Measurements from ENCODE around the gene FRAT1.

Gene FRAT1

DNA sequence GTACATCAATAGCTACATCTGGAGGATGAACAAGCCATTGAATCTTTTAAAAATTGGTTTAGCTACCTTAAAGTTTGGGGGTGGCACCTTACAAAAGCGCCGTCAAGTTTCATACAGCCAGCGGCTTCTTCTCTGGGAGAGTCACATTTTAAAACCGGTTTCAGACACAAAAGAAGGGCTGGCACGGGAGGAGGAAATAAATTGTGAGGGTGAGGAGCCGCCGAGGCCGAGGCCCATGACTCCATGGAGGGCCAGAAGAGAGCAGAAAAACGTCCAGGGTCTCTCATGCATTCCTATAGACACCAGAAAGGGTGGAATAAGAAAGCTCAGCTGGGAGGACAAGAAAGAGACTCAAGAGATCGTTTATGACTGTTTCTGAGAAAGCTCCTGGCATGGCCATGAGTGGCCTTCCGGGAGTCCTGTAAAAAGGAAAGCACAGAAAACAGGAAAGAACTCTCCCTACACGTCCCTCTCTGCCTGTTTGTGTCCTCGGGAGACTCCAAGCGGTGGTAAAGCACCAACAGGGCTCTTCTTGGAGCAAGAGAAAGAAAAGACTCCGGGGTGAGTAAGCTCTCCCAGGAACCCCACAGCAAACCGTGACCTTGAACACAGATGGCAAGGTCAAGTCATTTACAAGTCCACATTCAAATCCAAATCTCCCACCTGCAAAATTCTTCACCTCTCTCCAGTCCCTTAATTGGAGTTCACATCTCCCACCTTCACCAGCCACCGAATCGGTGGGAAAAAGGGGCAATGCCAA is 13.7 kb downstream of the FRAT1 start:
- ChIA-PET CTCF (interaction anchor here (0.7 to 4.0 kb wide), 11 partner anchors 10 to 369 kb away, joined by 3 to 40 read pairs (median 3); partner anchors contain the start of gene FRAT1), POLR2A (interaction anchor here (1.1 to 5.3 kb wide), 6 partner anchors 10 to 68 kb away, joined by 3 to 27 read pairs (median 14); partner anchors contain the start of genes ARHGAP19, FRAT1 and RRP12)
- Histone ChIP-seq H3K9me3 (ENCODE audit: control insufficient read depth, insufficient read depth, low read depth, low read length) (no peaks in the 10 kb centered on the region), H3K36me3 (ENCODE audit: control insufficient read depth in 2 of 2, insufficient read depth in 1 of 2, low read length in 2 of 2) (peaks cover 3 to 12% of the 10 kb centered on the region in 2 experiments; a peak in 2 of 3 replicates), H3K4me1 (ENCODE audit: control insufficient read depth, insufficient read depth, low read length) (peaks cover 25% of the 10 kb centered on the region), H3K27ac (ENCODE audit: extremely low read depth, low read depth, low read length) (peak overlapping the region; percentile 99; the same call in 1 of the 2 replicates), H3K4me3 (ENCODE audit: low read depth, low read length) (peak overlapping the region; percentile 66)
- TF ChIP-seq, protein P1, sequence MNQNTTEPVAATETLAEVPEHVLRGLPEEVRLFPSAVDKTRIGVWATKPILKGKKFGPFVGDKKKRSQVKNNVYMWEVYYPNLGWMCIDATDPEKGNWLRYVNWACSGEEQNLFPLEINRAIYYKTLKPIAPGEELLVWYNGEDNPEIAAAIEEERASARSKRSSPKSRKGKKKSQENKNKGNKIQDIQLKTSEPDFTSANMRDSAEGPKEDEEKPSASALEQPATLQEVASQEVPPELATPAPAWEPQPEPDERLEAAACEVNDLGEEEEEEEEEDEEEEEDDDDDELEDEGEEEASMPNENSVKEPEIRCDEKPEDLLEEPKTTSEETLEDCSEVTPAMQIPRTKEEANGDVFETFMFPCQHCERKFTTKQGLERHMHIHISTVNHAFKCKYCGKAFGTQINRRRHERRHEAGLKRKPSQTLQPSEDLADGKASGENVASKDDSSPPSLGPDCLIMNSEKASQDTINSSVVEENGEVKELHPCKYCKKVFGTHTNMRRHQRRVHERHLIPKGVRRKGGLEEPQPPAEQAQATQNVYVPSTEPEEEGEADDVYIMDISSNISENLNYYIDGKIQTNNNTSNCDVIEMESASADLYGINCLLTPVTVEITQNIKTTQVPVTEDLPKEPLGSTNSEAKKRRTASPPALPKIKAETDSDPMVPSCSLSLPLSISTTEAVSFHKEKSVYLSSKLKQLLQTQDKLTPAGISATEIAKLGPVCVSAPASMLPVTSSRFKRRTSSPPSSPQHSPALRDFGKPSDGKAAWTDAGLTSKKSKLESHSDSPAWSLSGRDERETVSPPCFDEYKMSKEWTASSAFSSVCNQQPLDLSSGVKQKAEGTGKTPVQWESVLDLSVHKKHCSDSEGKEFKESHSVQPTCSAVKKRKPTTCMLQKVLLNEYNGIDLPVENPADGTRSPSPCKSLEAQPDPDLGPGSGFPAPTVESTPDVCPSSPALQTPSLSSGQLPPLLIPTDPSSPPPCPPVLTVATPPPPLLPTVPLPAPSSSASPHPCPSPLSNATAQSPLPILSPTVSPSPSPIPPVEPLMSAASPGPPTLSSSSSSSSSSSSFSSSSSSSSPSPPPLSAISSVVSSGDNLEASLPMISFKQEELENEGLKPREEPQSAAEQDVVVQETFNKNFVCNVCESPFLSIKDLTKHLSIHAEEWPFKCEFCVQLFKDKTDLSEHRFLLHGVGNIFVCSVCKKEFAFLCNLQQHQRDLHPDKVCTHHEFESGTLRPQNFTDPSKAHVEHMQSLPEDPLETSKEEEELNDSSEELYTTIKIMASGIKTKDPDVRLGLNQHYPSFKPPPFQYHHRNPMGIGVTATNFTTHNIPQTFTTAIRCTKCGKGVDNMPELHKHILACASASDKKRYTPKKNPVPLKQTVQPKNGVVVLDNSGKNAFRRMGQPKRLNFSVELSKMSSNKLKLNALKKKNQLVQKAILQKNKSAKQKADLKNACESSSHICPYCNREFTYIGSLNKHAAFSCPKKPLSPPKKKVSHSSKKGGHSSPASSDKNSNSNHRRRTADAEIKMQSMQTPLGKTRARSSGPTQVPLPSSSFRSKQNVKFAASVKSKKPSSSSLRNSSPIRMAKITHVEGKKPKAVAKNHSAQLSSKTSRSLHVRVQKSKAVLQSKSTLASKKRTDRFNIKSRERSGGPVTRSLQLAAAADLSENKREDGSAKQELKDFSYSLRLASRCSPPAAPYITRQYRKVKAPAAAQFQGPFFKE (tag by site-specific recombination; IDR thresholded peaks at IDR 0.05; ENCODE audit: borderline replicate concordance): no peak
- TF ChIP-seq IKZF3 (tag by site-specific recombination; IDR thresholded peaks at IDR 0.05): peak; percentile 73
- no peak for TF ChIP-seq ZNF423 (tag by site-specific recombination; IDR thresholded peaks at IDR 0.05)
- TF ChIP-seq GLIS2 (tag by site-specific recombination; IDR thresholded peaks at IDR 0.05): peak; percentile 14; the same call in 1 of the 2 replicates
- no peak for TF ChIP-seq SALL2 (tag by site-specific recombination; IDR thresholded peaks at IDR 0.05; ENCODE audit: borderline replicate concordance)
- TF ChIP-seq, protein P2, sequence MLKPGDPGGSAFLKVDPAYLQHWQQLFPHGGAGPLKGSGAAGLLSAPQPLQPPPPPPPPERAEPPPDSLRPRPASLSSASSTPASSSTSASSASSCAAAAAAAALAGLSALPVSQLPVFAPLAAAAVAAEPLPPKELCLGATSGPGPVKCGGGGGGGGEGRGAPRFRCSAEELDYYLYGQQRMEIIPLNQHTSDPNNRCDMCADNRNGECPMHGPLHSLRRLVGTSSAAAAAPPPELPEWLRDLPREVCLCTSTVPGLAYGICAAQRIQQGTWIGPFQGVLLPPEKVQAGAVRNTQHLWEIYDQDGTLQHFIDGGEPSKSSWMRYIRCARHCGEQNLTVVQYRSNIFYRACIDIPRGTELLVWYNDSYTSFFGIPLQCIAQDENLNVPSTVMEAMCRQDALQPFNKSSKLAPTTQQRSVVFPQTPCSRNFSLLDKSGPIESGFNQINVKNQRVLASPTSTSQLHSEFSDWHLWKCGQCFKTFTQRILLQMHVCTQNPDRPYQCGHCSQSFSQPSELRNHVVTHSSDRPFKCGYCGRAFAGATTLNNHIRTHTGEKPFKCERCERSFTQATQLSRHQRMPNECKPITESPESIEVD (tag by site-specific recombination; IDR thresholded peaks at IDR 0.05): no peak
- no peak; the same call in 1 of the 2 replicates for TF ChIP-seq ZFP69B (tag by site-specific recombination; IDR thresholded peaks at IDR 0.05)
- TF ChIP-seq, protein P3, sequence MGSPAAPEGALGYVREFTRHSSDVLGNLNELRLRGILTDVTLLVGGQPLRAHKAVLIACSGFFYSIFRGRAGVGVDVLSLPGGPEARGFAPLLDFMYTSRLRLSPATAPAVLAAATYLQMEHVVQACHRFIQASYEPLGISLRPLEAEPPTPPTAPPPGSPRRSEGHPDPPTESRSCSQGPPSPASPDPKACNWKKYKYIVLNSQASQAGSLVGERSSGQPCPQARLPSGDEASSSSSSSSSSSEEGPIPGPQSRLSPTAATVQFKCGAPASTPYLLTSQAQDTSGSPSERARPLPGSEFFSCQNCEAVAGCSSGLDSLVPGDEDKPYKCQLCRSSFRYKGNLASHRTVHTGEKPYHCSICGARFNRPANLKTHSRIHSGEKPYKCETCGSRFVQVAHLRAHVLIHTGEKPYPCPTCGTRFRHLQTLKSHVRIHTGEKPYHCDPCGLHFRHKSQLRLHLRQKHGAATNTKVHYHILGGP (tag by site-specific recombination; IDR thresholded peaks at IDR 0.05): no peak
- TF ChIP-seq ZNF341 (tag by site-specific recombination; IDR thresholded peaks at IDR 0.05; ENCODE audit: low read depth): peak; percentile 35
- peak; percentile 92 for TF ChIP-seq PRDM1 (tag by site-specific recombination; IDR thresholded peaks at IDR 0.05)
- TF ChIP-seq, protein P4, sequence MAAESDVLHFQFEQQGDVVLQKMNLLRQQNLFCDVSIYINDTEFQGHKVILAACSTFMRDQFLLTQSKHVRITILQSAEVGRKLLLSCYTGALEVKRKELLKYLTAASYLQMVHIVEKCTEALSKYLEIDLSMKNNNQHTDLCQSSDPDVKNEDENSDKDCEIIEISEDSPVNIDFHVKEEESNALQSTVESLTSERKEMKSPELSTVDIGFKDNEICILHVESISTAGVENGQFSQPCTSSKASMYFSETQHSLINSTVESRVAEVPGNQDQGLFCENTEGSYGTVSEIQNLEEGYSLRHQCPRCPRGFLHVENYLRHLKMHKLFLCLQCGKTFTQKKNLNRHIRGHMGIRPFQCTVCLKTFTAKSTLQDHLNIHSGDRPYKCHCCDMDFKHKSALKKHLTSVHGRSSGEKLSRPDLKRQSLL (tag by site-specific recombination; IDR thresholded peaks at IDR 0.05): no peak
- peak; percentile 37; the same call in 1 of the 2 replicates for TF ChIP-seq ZNF366 (tag by site-specific recombination; conservative IDR thresholded peaks at IDR 0.05)
- 0 out of 2 replicates have a peak, but pooled peaks have one; percentile 19 for TF ChIP-seq ZNF660 (tag by site-specific recombination; IDR thresholded peaks at IDR 0.05)
- TF ChIP-seq, protein P5, sequence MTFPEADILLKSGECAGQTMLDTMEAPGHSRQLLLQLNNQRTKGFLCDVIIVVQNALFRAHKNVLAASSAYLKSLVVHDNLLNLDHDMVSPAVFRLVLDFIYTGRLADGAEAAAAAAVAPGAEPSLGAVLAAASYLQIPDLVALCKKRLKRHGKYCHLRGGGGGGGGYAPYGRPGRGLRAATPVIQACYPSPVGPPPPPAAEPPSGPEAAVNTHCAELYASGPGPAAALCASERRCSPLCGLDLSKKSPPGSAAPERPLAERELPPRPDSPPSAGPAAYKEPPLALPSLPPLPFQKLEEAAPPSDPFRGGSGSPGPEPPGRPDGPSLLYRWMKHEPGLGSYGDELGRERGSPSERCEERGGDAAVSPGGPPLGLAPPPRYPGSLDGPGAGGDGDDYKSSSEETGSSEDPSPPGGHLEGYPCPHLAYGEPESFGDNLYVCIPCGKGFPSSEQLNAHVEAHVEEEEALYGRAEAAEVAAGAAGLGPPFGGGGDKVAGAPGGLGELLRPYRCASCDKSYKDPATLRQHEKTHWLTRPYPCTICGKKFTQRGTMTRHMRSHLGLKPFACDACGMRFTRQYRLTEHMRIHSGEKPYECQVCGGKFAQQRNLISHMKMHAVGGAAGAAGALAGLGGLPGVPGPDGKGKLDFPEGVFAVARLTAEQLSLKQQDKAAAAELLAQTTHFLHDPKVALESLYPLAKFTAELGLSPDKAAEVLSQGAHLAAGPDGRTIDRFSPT (tag by site-specific recombination; IDR thresholded peaks at IDR 0.05): no peak
- no peak for TF ChIP-seq ZNF248 (tag by site-specific recombination; IDR thresholded peaks at IDR 0.05)
- peak; percentile 39; the same call in 1 of the 2 replicates for TF ChIP-seq ZBTB20 (tag by site-specific recombination; IDR thresholded peaks at IDR 0.05)
- peak; percentile 33 for TF ChIP-seq ZNF654 (tag by site-specific recombination; IDR thresholded peaks at IDR 0.05; ENCODE audit: low read depth)
- TF ChIP-seq ZNF48 (tag by site-specific recombination; IDR thresholded peaks at IDR 0.05): no peak
- 0 out of 2 replicates have a peak, but pooled peaks have one; percentile 32 for TF ChIP-seq ZNF76 (tag by site-specific recombination; IDR thresholded peaks at IDR 0.05; ENCODE audit: borderline replicate concordance, low read depth)
- TF ChIP-seq SETDB1 (IDR thresholded peaks at IDR 0.05; ENCODE audit: insufficient read length, low read length): no peak
- no peak for TF ChIP-seq KLF10 (tag by site-specific recombination; IDR thresholded peaks at IDR 0.05)
- TF ChIP-seq TRIM28 (IDR thresholded peaks at IDR 0.05; ENCODE audit: borderline replicate concordance, low read length): no peak
- TF ChIP-seq, protein P6, sequence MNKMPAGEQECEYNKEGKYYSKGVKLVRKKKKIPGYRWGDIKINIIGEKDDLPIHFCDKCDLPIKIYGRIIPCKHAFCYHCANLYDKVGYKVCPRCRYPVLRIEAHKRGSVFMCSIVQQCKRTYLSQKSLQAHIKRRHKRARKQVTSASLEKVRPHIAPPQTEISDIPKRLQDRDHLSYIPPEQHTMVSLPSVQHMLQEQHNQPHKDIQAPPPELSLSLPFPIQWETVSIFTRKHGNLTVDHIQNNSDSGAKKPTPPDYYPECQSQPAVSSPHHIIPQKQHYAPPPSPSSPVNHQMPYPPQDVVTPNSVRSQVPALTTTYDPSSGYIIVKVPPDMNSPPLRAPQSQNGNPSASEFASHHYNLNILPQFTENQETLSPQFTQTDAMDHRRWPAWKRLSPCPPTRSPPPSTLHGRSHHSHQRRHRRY (tag by site-specific recombination; IDR thresholded peaks at IDR 0.05): no peak
